Measurements from ENCODE around the gene ZNF266.

The ZNF266 gene

DNA sequence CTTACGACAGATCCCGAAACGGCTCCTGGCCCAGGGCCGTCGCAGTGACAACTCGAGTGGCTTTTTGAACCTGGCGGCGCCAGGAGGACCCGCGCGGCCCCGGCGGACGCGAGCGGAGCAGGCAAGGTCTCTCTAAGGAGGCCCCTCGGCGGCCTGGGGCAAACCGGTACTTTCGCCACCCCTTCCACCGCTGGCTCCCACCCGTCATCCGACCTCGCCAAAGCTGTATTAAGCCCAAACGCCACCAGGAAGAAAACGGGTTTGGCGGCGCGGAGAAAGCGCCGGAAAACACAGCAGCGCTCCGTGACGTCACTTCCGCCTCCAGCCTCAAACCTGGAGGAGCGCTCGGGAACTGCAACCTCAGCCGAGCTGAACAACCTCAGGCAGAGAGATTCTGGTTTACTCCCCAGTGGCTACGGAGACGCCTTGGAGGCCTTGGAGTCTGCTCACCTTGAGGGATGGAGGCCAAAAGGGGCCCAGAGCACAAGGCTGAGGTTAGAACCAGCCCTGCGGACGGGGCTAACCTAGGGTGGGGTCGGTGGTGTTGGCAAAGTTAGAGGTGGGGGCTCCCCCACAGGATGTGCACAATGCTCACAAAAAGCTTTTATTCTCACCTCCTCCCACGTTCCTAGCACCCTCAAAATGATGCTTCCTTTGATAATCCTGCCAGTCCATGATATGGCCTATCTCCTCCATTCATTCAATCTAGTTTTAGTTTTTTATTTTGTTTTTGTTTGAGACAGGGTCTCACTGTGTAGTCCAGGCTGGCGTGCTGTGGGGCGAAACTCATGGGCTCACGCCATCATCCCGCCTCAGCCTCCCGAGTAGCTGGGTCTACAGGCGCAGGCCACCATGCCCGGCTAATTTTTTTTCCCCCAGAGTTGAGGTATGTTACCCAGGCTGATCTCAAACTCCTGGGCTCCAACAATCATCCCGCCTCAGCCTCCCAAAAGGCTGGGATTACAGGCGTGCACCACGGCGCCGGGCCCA, at the start of gene ZNF266:
TSS of gene ZNF266 (minus strand) at position 295 of the 990 bp plus-strand sequence. CDS start 15,484 bp downstream, outside the sequence.
- DNase-seq (ENCODE audit: low read depth in 4 of 4, low spot score in 1 of 4), result peak; percentile 78 to 88 (median 86)

DNA sequence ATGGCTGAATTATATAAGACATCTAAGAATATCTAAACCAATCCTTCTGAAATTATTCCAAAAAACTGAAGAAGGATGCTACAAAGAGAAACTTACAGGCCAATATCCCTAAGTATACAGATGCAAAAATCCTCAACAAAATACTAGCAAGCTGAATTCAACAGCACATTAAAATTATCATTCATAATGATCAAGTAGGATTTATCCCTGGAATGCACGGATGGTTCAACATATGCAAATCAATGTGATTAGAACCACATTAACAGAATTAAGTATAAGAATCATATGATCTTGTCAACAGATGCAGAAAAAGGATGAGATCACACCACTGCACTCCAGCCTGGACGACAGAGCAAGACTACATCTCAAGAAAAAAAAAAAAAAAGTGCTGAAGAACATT, 49.8 kb upstream of the ZNF266 start:
- no peak for DNase-seq (ENCODE audit: low read depth in 4 of 4, low spot score in 1 of 4)

DNA sequence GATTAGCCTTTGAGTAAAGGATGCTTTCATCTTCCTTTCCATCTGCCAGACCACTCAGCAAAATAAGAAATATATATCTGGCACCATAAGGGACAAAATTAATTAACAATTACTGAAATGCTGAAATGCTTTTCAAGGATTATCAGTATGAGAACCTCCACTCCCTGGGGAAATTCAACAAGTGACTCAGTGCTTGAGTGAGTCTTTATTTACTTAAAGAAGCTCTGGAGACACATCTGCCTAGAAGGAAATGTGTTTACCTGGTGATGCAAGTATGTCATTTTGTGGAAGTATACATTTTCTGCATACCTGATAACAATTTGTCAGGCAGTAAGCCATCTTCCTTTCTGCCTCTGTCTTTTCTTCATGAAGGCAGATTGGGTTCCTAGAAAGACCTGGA, 39.6 kb upstream of the ZNF266 start:
- no peak for DNase-seq (ENCODE audit: low read depth in 4 of 4, low spot score in 1 of 4)

DNA sequence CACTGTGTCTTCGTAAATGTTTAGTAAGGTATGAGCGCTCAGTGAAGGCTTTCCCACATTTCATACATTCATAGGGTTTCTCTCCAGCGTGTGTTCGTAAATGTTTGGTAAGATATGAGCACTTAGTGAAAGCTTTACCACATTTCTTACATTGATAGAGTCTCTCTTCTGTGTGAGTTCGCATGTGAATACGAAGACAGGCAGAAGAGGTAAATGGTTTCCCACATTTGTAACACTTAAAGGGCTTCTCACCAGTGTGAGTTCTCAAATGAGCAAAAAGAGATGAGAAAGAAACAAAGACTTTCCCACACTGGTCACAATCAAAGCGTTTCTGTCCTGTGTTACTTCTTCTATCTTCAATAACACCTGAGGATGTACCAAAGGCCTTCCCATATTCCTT, 31.8 kb upstream of the ZNF266 start:
- DNase-seq (ENCODE audit: low read depth in 4 of 4, low spot score in 1 of 4), result no peak

DNA sequence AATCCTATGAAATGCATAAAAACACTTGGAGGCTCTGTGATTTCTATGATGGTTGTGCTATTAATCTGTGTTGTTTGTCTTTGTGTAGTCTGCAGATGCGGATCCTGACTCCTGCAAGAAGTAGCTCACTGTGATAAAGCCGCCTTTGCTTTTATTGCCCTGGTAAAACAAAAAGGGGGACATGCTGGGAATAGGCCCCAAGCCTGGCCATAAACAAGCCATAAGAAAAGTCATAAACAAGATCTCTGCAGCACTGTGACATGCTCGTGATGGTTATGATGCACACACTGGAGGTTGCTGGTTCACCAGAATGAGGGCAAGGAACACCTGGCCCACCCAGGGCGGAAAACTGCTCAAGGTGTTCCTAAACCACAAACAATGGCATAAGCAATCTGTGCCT, 26.6 kb upstream of the ZNF266 start:
- DNase-seq (ENCODE audit: low read depth in 4 of 4, low spot score in 1 of 4), result no peak

DNA sequence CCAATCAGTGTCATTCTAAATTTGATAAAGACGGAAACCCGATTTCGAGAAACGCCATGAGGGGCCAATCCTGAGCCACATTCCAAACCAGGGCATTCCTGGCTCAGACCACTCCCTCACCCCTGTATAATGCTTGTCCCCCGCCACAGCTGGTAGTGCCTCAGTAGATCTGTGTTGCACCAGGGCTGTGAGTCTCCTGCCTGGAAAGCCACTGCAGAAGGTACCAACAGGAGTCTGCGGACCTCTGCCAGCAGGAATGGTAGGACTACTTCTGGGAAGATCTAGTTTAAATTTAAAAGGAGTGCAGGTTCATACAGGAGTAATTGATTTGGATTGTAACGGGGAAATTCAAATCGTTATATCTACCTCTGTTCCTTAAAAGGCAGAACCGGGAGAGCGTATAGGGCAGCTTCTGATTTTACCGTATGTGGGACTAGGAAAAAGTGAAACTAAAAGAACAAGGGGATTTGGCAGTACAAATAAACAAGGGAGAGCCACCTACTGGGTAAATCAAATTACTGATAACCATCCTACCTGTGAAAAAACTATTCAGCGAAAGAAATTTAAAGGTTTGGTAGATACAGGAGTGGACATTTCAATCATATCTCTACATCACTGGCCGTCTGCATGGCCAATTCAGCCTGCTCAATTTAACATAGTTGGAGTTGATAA, 20.8 kb upstream of the ZNF266 start:
- DNase-seq (ENCODE audit: low read depth in 4 of 4, low spot score in 1 of 4), result no peak

DNA sequence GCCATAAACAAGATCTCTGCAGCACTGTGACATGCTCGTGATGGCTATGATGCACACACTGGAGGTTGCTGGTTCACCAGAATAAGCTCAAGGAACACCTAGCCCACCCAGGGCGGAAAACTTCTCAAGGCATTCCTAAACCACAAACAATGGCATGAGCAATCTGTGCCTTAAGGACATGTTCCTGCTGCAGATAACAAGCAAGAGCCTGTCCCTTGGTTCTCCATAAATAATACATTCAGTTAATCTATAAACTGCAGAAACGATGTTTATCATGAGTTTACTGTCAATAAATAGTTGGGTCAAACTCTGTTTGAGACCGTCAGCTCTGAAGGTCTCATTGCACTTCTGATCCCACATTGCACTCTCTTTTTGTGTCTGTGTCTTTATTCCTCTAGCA, 18.6 kb upstream of the ZNF266 start:
- no peak for DNase-seq (ENCODE audit: low read depth in 4 of 4, low spot score in 1 of 4)

DNA sequence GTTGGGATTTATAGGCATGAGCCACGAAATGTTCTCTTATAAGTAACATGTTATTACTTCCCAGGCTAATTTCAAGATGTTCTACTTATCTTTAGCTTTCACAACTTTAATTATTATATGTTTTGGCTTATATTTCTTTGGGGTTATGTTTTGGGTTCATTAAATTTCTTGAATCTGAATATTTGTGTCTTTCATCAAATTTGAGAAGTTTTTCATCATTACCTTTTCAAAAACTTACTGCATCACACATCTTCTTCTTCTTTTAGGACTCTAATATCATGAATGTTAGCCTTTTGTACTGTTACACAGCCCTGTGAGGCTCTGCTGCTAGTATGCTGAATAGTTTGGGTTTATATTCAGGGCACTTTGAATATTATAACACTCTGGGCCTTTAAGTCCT, 9.7 kb upstream of the ZNF266 start:
- DNase-seq (ENCODE audit: low read depth in 4 of 4, low spot score in 1 of 4), result no peak

DNA sequence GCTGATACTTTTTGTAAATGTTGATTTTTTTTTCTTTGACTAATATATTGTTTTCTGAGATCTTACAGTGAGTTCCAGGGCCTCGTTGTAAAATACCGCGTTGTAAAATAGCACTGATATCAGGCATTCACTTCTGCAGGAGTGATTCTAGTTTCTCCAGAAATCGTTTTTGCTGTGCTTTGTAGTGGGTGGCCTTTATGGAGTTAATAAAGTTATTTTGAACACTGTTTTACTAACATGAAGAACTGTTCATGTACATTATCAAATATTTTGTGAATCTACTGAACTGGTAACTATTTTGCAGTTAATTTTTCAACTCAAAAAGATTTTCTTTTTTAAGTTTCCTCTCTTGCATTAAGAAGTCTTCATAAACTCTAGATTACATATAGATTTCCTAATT, 985 bp upstream of the ZNF266 start:
- DNase-seq (ENCODE audit: low read depth in 4 of 4, low spot score in 1 of 4), result no peak

DNA sequence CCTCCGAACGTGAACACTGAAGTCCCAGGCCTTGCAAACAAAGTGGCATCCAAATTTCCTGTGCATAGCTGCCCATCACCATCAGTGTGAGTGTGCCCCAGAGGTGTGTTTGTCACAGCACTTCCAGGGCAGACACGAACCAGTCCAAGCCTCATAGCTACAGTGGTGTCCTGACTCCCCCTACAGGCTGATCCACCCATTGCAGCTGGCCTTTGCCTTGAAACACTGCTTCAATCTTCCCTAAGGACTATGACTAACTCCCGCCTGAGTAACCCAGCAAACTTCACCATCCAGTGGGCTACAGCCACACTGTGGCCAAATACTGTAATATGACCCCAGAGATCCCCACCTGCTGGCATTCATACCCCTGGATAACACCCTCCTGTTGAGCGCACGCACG, 3.9 kb downstream of the ZNF266 start:
- peak in 1 of 4 experiments; percentile 29 for DNase-seq (ENCODE audit: low read depth in 4 of 4, low spot score in 1 of 4)

DNA sequence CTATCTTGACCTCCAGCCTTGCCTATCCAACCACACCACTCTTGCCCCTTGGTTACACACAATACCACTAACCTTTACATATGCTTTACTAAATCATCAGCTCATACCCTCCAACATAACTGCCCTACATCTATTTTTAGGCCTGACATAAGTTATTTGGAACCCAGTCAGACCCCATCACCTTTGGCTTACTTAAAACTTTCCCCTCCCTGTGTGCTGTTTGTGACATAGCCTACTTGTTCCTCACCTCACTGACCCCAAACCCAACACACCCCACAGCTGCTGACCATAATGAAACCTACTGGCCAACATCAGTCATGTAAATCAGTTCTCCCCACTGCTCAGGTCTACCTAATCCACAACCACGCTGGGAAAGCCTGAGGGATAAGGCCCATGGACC, 4.9 kb downstream of the ZNF266 start:
- no peak for DNase-seq (ENCODE audit: low read depth in 4 of 4, low spot score in 1 of 4)

DNA sequence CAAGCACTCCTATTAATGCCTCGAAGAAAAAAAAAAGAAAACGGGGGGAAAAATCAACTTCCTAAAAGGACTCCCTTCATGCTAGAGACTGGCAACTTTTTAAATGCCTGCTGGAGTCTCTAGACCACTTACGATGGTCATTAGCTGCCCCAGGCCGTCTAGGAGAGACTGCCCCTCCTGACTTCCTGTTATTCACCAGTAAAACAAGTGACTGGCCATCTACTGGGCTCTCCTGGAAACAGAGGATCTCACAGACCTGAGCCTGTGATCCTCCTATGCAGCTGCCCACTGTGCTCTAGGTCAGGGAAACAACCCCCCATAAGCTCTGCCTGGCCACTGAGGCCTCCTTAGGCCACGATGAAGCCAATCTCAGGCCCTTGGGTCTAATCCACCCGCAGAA, 7.4 kb downstream of the ZNF266 start:
- DNase-seq (ENCODE audit: low read depth in 4 of 4, low spot score in 1 of 4), result no peak

DNA sequence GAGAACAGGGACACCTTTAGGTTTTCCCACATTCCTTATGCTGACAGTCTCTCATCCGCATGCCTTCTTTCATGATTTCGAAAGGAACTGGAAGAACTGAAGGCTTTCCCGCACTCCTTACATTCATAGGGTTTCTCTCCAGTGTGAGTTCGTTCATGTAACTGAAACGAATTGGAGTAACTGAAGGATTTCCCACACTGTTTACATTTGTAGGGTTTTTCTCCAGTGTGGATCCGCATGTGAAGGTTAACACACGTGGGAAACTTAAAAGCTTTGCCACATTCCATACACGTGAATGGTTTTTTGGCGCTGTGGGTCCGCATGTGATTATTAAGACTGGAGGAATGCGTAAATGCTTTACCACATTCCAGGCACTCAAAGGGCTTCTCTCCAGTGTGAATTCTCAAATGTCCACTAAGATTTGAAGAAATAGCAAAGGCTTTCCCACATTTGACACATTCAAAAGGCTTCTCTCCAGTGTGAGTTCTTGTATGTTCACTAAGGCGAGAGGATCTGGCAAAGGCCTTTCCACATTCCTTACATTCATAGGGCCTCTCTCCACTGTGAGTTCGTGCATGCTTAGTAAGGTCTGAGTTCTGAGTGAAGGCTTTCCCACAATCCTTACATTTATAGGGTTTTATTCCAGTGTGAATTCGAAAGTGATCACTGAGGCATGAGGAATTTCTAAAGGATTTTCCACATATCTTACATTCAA, 22.0 kb downstream of the ZNF266 start:
- no peak for DNase-seq (ENCODE audit: low read depth in 4 of 4, low spot score in 1 of 4)

DNA sequence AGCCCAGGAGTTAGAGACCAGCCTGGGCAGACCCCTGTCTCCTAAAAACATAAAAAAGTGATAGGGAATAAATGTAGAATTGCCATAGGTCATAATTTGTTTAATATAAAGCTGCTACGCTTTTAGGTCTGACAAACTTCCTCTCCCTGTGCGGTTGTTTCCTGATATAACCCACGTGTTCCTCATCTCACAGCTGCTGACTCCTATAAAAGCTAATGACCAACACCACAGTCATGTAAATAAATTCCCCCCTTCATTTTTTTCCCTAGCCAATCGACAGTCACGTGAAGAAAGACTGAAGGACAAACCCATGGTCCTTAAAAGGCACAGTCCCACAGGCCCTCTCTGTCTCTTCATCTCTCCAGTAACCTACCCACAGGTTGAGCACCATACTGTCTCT, 27.5 kb downstream of the ZNF266 start:
- DNase-seq (ENCODE audit: low read depth in 4 of 4, low spot score in 1 of 4), result no peak

DNA sequence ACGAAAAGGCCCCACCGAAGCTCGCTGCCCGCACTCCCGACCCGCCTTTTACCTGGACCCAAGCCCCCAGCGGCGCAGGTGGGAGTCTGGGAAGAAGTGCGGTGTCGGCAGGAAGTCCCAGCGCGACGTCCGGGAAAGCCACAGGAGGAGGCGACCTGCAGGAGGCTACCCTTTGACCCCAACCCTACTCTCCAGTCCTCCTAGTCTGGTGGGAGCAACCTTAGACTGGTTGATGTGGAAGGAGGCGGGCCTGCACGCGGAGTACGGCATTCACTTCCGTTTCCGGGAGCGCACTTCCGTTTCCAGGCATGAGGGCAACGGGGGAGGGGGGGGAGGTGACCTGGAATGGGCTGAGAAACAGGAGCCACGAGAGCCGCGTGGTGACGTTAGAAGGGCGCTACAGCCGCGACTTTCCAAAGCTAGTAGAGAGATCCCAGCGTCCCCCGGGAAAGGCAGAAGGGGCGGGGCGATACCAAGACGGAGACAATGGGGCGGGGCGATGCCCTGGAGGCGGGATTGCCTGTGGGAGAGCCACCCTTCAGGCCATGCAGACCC, 28.5 kb downstream of the ZNF266 start:
- peak; percentile 15 to 51 (median 30) for DNase-seq (ENCODE audit: low read depth in 4 of 4, low spot score in 1 of 4)

DNA sequence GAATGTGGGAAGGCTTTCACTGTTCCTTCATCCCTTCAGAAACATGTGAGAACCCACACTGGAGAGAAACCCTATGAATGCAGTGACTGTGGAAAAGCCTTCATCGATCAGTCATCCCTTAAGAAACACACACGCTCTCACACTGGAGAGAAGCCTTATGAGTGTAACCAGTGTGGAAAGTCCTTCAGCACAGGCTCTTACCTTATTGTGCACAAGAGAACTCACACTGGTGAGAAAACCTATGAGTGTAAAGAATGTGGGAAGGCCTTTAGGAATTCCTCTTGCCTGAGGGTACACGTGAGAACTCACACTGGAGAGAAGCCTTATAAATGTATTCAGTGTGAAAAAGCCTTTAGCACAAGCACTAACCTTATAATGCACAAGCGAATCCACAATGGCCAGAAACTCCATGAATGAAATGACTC, 54.0 kb downstream of the ZNF266 start:
- no peak for DNase-seq (ENCODE audit: low read depth in 4 of 4, low spot score in 1 of 4)

DNA sequence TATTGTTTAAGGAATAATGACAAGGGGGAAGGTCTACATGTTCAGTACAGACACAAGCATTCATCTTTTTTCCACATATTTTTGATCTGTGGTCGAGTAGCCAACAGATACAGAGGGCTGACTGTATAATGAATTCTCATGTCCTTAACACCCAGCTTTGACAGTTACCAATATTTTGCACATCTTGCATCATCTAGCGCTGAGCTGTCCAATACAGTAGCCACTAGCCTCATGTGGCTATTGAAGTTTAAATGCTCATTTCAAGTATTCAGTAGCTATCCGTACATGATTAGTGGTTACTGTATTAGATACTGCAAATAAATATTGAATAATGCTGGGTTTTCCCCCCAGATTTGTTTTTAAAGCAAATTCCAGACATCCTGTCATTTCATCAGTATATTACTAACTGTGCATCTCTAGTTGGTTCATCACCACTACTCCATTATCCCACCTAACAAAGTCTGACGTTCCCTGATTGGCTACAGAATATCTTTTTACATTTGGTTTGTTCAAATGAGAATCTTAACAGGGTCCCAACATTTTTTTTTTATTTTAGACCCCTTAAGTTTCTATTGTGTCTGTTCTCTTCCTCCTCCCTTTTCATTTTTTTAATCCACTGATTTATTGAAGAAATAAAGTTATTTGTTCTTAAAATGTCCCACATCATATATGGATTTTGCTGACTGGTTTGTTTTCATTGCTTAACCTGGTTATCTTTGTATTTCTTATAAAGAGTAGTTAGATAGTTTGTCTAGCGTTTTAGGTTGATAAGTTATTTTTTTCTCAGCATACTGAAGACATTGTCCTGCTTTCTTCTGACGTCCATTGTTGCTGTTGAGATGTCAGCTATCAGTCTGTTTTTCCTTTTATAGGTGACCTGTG, 64.4 kb downstream of the ZNF266 start:
- no peak for DNase-seq (ENCODE audit: low read depth in 4 of 4, low spot score in 1 of 4)

DNA sequence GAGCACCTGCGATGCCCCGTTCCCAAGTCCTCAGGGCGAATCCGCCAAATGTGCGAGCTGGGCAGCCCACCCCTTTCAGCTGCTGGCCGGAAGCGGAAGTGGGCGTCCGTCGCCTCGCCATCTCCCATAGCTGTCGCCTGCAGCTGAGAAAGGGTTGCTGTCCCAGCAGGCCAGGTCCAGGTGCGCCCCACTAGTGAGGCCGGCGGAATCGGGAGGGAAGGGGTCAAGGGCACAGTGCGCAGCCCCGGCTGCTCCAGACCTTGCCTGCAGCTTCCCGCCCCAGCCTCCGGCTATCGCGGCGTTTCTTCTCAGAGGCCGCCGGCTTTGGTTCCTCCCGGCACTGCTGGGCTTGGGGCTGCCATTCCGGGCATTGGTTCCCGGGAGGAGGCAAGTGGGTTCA, 72.5 kb downstream of the ZNF266 start, which contains the start of gene ZNF177:
TSS of gene ZNF177 (plus strand) at position 109 of the 400 bp plus-strand sequence. CDS start 15,299 bp downstream, outside the sequence.
- DNase-seq (ENCODE audit: low read depth in 4 of 4, low spot score in 1 of 4), result no peak
